Panc1 (cell line): ENCODE results near the gene UCMA. TPM values are rescaled to one million over a fixed set of nuclear protein-coding genes. Genes with fewer than 3 reads are reported as not detected.
"Not testable (repeated sequence)": the region's sequence is repeated elsewhere in the genome, so short reads cannot be mapped to it uniquely, and the experiment has no call there.

Experiments used
- ATAC-seq: fragments of 200-7000 bp; cut with Tn5 transposase; 2 replicates; pipeline ENCODE4 v1.9.1; 2020; ENCODE audit warnings: mild to moderate bottlenecking, moderate library complexity
- BruUV-seq: library from RNA; stranded (reverse); fragments of 400-500 nt; replicated peaks from 2 replicates; lab custom pipeline; 2021; lab: Mats Ljungman, UMichigan
- CTCF ChIA-PET: fragments of 300-600 bp; sonication (Branson Sonifier 250); formaldehyde crosslinking; loops from one replicate; lab custom pipeline; 2022; ENCODE audit warnings: antibody characterized with exemption; lab: Charles Lee
- POLR2A ChIA-PET: fragments of 300-600 bp; sonication (Branson Sonifier 250); formaldehyde crosslinking; loops from one replicate; lab custom pipeline; 2022; ENCODE audit warnings: antibody characterized with exemption; lab: Charles Lee
- DNase-seq: peaks from one replicate; pipeline ENCODE4 v3.0.0-alpha.2; 2010; ENCODE audit warnings: low read depth, low spot score
- H3K27ac ChIP-seq: 2 replicates; pipeline ENCODE4 v1.5.1; 2011; ENCODE audit warnings: mild to moderate bottlenecking, low read length, inconsistent platforms
- H3K27me3 ChIP-seq: fragments of 200-500 bp; sonication (Bioruptor generic); 2 replicates; pipeline ENCODE4 v1.6.0; 2014; ENCODE audit warnings: low read length, inconsistent platforms; ENCODE audit not compliant: control insufficient read depth, insufficient read depth
- H3K36me3 ChIP-seq: fragments of 200-500 bp; sonication (Bioruptor generic); 2 replicates; pipeline ENCODE4 v1.5.1; 2014; ENCODE audit warnings: inconsistent platforms, mild to moderate bottlenecking, low read length, moderate library complexity; ENCODE audit not compliant: control insufficient read depth, insufficient read depth
- H3K4me1 ChIP-seq: 2 replicates; pipeline ENCODE4 v1.5.1; 2011; ENCODE audit warnings: inconsistent platforms, mild to moderate bottlenecking, low read length, moderate library complexity; ENCODE audit not compliant: control insufficient read depth, insufficient read depth
- H3K4me3 ChIP-seq, 2 experiments: 2 replicates each; pipeline ENCODE4 v1.5.1; 2011 to 2012; ENCODE audit warnings: low read depth in 2 of 2, low read length in 2 of 2, mild to moderate bottlenecking in 2 of 2, inconsistent platforms in 1 of 2, moderate library complexity in 1 of 2
- H3K9me3 ChIP-seq: fragments of 200-500 bp; sonication (Bioruptor generic); 2 replicates; pipeline ENCODE4 v1.5.1; 2014; ENCODE audit warnings: low read depth, mild to moderate bottlenecking, inconsistent platforms, low read length, moderate library complexity; ENCODE audit not compliant: control insufficient read depth, insufficient read depth
- CTCF ChIP-seq: fragments of 450-650 bp; IDR thresholded peaks from 2 replicates; pipeline ENCODE4 v1.5.1; 2017; ENCODE audit warnings: mild to moderate bottlenecking
- POLR2AphosphoS5 ChIP-seq: IDR thresholded peaks from 2 replicates; pipeline ENCODE4 v1.6.1; 2012; ENCODE audit warnings: mild to moderate bottlenecking, low read depth, low read length, moderate library complexity
- REST ChIP-seq, 2 experiments: IDR thresholded peaks; 2 replicates each; pipeline ENCODE4 v1.6.1; 2011 to 2012; ENCODE audit warnings: low read depth in 2 of 2, control low read depth in 1 of 2, low read length in 1 of 2, mild to moderate bottlenecking in 1 of 2, moderate library complexity in 1 of 2; ENCODE audit not compliant: insufficient read depth in 1 of 2
- SIN3A ChIP-seq: IDR thresholded peaks from 2 replicates; pipeline ENCODE4 v1.6.1; 2012; ENCODE audit warnings: low read depth, mild to moderate bottlenecking, low read length, moderate library complexity, borderline replicate concordance; ENCODE audit not compliant: insufficient read depth
- TCF7L2 ChIP-seq: IDR thresholded peaks from 2 replicates; pipeline ENCODE4 v1.6.1; 2011; ENCODE audit warnings: mild to moderate bottlenecking, low read depth, low read length, inconsistent platforms
- in situ Hi-C: cut with HindIII; loops from 2 replicates; pipeline ENCODE4 v1.10.0; 2016; ENCODE audit warnings: low sequenced_read_pairs, low pct_unique_long_range_greater_than_20kb
- intact Hi-C: fragments of 100-400 bp; cut with micrococcal nuclease; formaldehyde crosslinking; loops from one replicate; pipeline ENCODE4 v1.10.0; 2022; ENCODE audit not compliant: unreplicated experiment
- total RNA-seq: library from RNA; stranded (reverse); gene quantifications from one replicate; pipeline ENCODE4 v1.2.1, GENCODE V29; 2021; ENCODE audit not compliant: unreplicated experiment

UCMA gene
- total RNA-seq, 1 experiment from 2014 or later: not detected

GRCh38 chr10:13247784-13248183, 13.6 kb upstream of the UCMA start:
- ChIA-PET CTCF (no interaction called here), POLR2A (no interaction called here)
- Histone ChIP-seq H3K4me1 (no peaks in the 10 kb centered on the region), H3K4me3 (no peak overlapping the region), H3K27me3 (no peaks in the 10 kb centered on the region), H3K36me3 (no peaks in the 10 kb centered on the region), H3K27ac (no peak overlapping the region), H3K9me3 (no peaks in the 10 kb centered on the region)
- ATAC-seq (no peak), DNase-seq (no peak)
- no peak for TF ChIP-seq REST (IDR thresholded peaks at IDR 0.05; ENCODE audit: insufficient read depth in 1 of 2, low read depth in 2 of 2, low read length in 1 of 2)
- no peak for TF ChIP-seq TCF7L2
- no peak for TF ChIP-seq POLR2AphosphoS5
- no peak for TF ChIP-seq CTCF
- TF ChIP-seq SIN3A: no peak
- BruUV-seq: no TSS peak
- intact Hi-C loops: no loop called here
- in situ Hi-C loops: no loop called here

DNA sequence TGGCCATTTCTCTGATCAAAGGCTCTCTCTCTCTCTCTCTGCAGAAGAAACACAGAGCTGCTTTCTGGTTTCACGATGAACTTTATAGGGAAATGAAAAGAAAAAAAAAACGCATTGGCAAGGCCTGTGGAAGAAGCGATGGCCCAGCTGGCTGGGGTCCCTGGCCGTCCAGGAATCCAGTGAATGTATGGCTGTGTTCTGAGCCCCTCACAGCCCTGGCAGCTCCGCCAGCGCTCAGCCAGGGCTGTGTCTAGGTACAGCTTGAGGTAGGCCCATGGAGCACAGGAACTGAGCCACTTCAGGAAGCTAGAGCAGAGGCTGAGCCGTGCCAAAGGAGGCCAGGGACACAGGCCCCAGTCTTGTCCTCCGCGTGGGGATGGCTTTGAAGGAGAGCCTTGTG, 13.1 kb upstream of the UCMA start:
- Histone ChIP-seq H3K36me3 (no peaks in the 10 kb centered on the region), H3K27me3 (no peaks in the 10 kb centered on the region), H3K4me1 (no peaks in the 10 kb centered on the region), H3K4me3 (no peak overlapping the region), H3K9me3 (no peaks in the 10 kb centered on the region), H3K27ac (no peak overlapping the region)
- ChIA-PET POLR2A (no interaction called here), CTCF (no interaction called here)
- ATAC-seq: no peak
- DNase-seq: no peak
- intact Hi-C loops (no loop called here), in situ Hi-C loops (no loop called here)
- no TSS peak for BruUV-seq
- TF ChIP-seq POLR2AphosphoS5: no peak

DNA sequence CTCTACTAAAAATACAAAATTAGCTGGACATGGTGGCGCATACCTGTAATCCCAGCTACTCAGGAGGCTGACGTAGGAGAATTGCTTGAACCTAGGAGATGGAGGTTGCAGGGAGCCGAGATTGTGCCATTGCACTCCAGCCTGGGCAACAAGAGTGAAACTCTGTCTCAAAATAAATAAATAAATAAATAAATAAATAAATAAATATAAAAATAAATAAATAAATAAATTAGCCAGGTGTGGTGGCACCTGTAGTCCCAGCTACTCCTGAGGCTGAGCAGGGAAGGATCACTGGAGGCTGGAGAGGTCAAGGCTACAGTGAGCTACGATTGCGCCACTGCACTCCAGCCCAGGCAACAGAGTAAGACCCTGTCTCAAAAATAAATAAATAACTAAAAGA, 8.1 kb upstream of the UCMA start:
- BruUV-seq, in situ Hi-C loops, H3K27me3 ChIP-seq, H3K9me3 ChIP-seq, POLR2A ChIA-PET, H3K36me3 ChIP-seq, H3K27ac ChIP-seq, CTCF ChIA-PET, H3K4me3 ChIP-seq, ATAC-seq, H3K4me1 ChIP-seq, DNase-seq, intact Hi-C loops: not testable (repeated sequence)
